ENCODE measurements around the gene DUSP22. TPM values are rescaled to one million over a fixed set of nuclear protein-coding genes. Genes with fewer than 3 reads are reported as not detected.
"Not testable (repeated sequence)": the region's sequence is repeated elsewhere in the genome, so short reads cannot be mapped to it uniquely, and the experiment has no call there.

DUSP22 gene
- total RNA-seq, 1 donor from 2014 or later: 48.0 TPM

DNA sequence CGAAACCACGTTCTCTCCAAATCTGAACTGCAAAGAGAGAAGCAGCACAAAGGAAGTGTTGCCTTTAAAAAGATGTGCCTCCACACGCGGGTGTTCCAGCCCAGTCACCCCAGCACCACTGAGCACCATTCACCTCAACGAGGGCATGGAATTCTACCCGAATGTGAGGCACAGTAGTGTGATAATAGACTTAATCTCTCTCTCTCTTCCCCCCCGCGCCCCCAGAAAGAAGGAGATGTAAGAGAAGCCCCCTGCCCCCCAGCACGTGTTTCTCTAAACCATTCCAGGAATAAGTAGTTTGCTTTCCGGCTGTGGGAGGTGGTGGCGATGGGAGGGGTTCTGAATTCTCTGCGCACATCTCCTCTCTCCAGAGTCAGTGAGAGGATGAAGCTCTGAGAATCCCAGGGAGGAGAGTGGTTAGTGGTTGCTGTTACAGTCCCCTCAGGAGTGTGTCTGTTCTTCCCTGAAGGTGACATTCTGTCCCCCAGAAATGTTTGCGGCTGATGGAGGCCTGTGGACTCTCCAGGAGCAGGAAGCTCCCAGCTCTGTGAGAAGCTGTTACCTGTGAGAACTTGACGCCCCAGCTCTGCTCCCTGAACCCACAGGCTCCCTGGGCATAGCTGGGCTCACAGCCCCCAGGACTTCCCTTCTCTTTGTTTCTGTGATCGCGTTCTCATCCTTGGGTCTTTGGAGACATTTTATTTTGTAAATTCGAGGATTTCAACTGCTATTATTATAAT, 75.8 kb downstream of the DUSP22 start:
- no peak overlapping the region for H3K4me3 ChIP-seq
- H3K27ac ChIP-seq (replicated peaks): no peak overlapping the region
- TF ChIP-seq CTCF (IDR thresholded peaks at IDR 0.05; ENCODE audit: borderline replicate concordance): no peak
- H3K27me3 ChIP-seq (ENCODE audit: low read depth): peaks cover 75% of the 10 kb centered on the region
- peaks cover 1% of the 10 kb centered on the region for H3K4me1 ChIP-seq
- no peak for DNase-seq
- no peaks in the 10 kb centered on the region for H3K36me3 ChIP-seq
- intact Hi-C loops (cut with micrococcal nuclease): no loop called here
- peaks cover 13% of the 10 kb centered on the region for H3K9me3 ChIP-seq (replicated peaks)

DNA sequence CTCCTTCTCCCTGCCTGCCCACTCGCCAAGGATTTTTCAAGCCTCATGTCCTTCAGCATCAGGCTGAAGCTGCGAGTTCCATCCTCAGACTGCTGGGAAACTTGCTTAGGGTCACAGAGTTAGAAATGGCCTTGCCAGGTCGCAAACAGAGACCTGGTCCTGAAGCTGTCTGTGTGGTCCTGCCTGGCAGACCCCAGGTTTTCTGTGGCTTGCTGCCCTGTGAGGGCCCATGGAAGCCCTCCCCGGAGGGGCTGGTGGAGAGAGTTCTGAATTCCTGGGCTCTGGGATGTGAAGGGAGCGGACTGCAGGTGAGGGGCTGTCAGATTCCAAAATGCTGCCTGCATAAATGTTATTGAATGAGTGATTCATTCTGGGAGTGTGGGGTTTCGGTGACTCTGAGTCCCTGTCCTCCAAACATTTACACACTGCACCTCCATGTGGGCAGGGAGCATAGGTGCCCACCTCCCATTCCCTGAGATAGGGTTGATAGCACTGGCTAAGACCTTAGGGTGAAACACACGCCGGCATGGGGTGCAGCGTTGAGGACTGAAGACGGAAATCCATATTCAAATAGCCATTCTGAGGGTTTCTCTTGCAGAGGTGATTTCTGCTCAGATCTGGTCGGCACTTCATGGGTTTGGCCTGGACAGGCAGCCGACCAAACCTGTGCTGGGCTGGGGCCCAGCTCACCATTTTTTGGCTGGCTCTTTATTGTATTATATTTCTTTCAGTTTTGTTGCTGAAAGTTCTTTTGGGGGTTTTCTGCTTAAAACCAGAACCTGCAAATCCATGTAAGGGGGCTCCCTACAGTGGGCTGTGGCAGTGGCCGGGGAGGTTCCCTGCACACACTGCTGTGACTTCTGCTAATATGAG, 77.5 kb downstream of the DUSP22 start:
- H3K9me3 ChIP-seq (replicated peaks): no peaks in the 10 kb centered on the region
- no peaks in the 10 kb centered on the region for H3K36me3 ChIP-seq
- peaks cover 14% of the 10 kb centered on the region for H3K4me1 ChIP-seq
- no peak overlapping the region for H3K4me3 ChIP-seq
- TF ChIP-seq CTCF (IDR thresholded peaks at IDR 0.05; ENCODE audit: borderline replicate concordance): no peak
- DNase-seq: no peak
- H3K27ac ChIP-seq (replicated peaks): no peak overlapping the region
- peaks cover 82% of the 10 kb centered on the region for H3K27me3 ChIP-seq (ENCODE audit: low read depth)
- intact Hi-C loops (cut with micrococcal nuclease): no loop called here

DNA sequence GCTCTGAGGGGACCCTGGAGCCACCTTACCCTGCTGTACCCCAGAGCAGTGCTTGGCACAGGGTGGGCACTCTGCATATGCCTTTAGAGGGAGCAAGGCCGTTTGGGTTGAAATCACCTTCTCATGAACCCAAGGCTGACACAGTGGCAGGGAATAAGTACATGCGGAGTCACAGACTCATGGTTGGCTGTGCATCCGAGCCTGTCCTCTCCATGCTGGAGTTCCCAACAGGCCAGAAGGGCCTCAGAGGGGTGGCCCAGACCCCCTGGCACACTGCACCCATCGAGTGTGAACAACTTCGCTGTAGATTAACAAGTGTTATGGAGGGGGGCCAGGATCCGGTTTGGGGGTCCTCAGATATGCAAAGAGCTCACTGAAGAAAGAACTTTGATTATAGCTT, 78.3 kb downstream of the DUSP22 start:
- intact Hi-C loops (cut with micrococcal nuclease): no loop called here
- no peaks in the 10 kb centered on the region for H3K9me3 ChIP-seq (replicated peaks)
- peaks cover 82% of the 10 kb centered on the region for H3K27me3 ChIP-seq (ENCODE audit: low read depth)
- no peaks in the 10 kb centered on the region for H3K36me3 ChIP-seq
- DNase-seq: no peak
- H3K4me3 ChIP-seq: no peak overlapping the region
- peaks cover 14% of the 10 kb centered on the region for H3K4me1 ChIP-seq
- H3K27ac ChIP-seq (replicated peaks): no peak overlapping the region
- no peak for TF ChIP-seq CTCF (IDR thresholded peaks at IDR 0.05; ENCODE audit: borderline replicate concordance)

DNA sequence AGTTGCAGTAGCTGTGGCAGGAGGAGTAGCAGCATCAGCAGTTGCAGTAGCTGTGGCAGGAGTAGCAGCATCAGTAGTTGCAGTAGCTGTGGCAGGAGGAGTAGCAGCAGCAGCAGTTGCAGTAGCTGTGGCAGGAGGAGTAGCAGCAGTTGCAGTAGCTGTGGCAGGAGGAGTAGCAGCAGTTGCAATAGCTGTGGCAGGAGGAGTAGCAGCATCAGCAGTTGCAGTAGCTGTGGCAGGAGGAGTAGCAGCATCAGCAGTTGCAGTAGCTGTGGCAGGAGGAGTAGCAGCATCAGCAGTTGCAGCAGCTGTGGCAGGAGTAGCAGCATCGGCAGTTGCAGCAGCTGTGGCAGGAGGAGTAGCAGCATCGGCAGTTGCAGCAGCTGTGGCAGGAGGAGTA, 79.6 kb downstream of the DUSP22 start:
- H3K27ac ChIP-seq (replicated peaks); DNase-seq; intact Hi-C loops (cut with micrococcal nuclease); H3K9me3 ChIP-seq (replicated peaks); H3K36me3 ChIP-seq; H3K4me3 ChIP-seq: not testable (repeated sequence)
- Histone ChIP-seq H3K27me3 (ENCODE audit: low read depth) (peaks cover 87% of the 10 kb centered on the region), H3K4me1 (peaks cover 14% of the 10 kb centered on the region)

DNA sequence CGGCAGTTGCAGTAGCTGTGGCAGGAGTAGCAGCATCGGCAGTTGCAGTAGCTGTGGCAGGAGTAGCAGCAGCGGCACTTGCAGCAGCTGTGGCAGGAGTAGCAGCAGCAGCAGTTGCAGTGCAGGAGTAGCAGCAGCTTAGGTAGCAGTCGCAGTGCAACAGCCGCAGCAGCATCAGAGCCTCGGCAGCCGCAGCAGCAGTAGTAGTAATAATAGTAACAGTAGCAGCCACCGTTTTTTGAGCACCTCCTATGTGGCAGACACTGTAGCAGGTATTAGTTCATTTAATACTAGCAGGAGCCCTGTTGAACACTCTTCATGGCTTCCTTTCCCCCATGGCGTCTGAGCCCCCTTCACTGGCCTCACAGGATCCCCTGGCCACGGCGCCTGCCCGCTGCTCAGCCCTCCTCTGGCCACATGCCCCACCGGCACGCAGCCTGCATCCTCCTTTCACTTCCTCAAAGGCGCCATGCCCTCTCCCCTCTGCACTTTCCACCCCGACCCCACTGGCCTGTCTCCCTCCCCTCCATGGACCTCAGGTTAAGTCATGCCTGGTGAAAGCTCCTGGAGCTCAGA, 80.1 kb downstream of the DUSP22 start:
- H3K4me1 ChIP-seq: peaks cover 14% of the 10 kb centered on the region
- intact Hi-C loops (cut with micrococcal nuclease): no loop called here

More for the DNA sequence above, 80.1 kb downstream of the DUSP22 start:
- Histone ChIP-seq H3K4me3 (no peak overlapping the region), H3K9me3 (replicated peaks) (no peaks in the 10 kb centered on the region), H3K27me3 (ENCODE audit: low read depth) (peaks cover 87% of the 10 kb centered on the region), H3K36me3 (no peaks in the 10 kb centered on the region), H3K27ac (replicated peaks) (no peak overlapping the region)
- no peak for DNase-seq
- no peak for TF ChIP-seq CTCF (IDR thresholded peaks at IDR 0.05; ENCODE audit: borderline replicate concordance)
